CD4-positive, alpha-beta T cell (primary cell): Measurements from ENCODE around the gene ZNF396. TPM values are rescaled to one million over a fixed set of nuclear protein-coding genes. Genes with fewer than 3 reads are reported as not detected.

ENCODE experiments used
- ATAC-seq: fragments of 200-7000 bp; cut with Tn5 transposase; one replicate; pipeline ENCODE4 v1.10.0; 2022; ENCODE audit warnings: mild to moderate bottlenecking; ENCODE audit not compliant: poor library complexity
- CTCF ChIA-PET: fragments of 350-600 bp; sonication (Branson Sonifier 250); formaldehyde crosslinking; loops from one replicate; lab custom pipeline; 2021; ENCODE audit warnings: antibody characterized with exemption, inconsistent platforms; lab: Charles Lee
- POLR2A ChIA-PET: fragments of 350-600 bp; sonication (Branson Sonifier 250); formaldehyde crosslinking; loops from one replicate; lab custom pipeline; 2021; ENCODE audit warnings: antibody characterized with exemption, inconsistent platforms; lab: Charles Lee
- DNase-seq, 14 experiments: peaks; one replicate each; pipeline ENCODE4 v3.0.0-alpha.2; 2013 to 2020; ENCODE audit warnings: mixed read lengths in 2 of 14
- H3K27ac ChIP-seq, 2 donors: one replicate each; pipeline versions ENCODE4 v1.5.1 to v1.7.0; 2013; ENCODE audit warnings: low read length in 2 of 2, low read depth in 1 of 2, mild to moderate bottlenecking in 1 of 2
- H3K27me3 ChIP-seq, 2 experiments: 1 replicate in 1 of 2; 2 replicates in 1 of 2; pipeline versions ENCODE4 v1.6.1 to v1.7.0; 2013; ENCODE audit warnings: low read length in 2 of 2, control low read depth in 1 of 2, mild to moderate bottlenecking in 1 of 2, moderate library complexity in 1 of 2; ENCODE audit not compliant: insufficient read depth in 2 of 2, control insufficient read depth in 1 of 2
- H3K36me3 ChIP-seq: one replicate; pipeline ENCODE4 v1.6.1; 2013; ENCODE audit warnings: low read length, control low read depth; ENCODE audit not compliant: insufficient read depth
- H3K4me1 ChIP-seq: one replicate; pipeline ENCODE4 v1.6.1; 2013; ENCODE audit warnings: low read length, control low read depth; ENCODE audit not compliant: insufficient read depth
- H3K4me3 ChIP-seq: one replicate; pipeline ENCODE4 v1.5.1; 2013; ENCODE audit warnings: mild to moderate bottlenecking, low read length, moderate library complexity
- H3K9me3 ChIP-seq, 2 experiments: 1 replicate in 1 of 2; 2 replicates in 1 of 2; pipeline versions ENCODE4 v1.6.1 to v1.7.0; 2013; ENCODE audit warnings: low read length in 2 of 2, mild to moderate bottlenecking in 2 of 2, control low read depth in 1 of 2, moderate library complexity in 1 of 2; ENCODE audit not compliant: control insufficient read depth in 1 of 2, insufficient read depth in 1 of 2
- H3K27ac Mint-ChIP-seq: one replicate; pipeline ENCODE4 v1.8.0; 2020; ENCODE audit warnings: mixed read lengths
- H3K27me3 Mint-ChIP-seq: one replicate; pipeline ENCODE4 v1.8.0; 2021; ENCODE audit warnings: mixed read lengths
- H3K36me3 Mint-ChIP-seq: one replicate; pipeline ENCODE4 v1.8.0; 2021; ENCODE audit warnings: low read depth, mixed read lengths
- H3K4me1 Mint-ChIP-seq: one replicate; pipeline ENCODE4 v1.8.0; 2021; ENCODE audit warnings: low read depth, mixed read lengths
- H3K4me3 Mint-ChIP-seq: one replicate; pipeline ENCODE4 v1.8.0; 2020; ENCODE audit warnings: mild to moderate bottlenecking, mixed read lengths
- H3K9me3 Mint-ChIP-seq: one replicate; pipeline ENCODE4 v1.8.0; 2020; ENCODE audit warnings: mixed read lengths
- CTCF ChIP-seq: fragments of 200-600 bp; IDR thresholded peaks from one replicate; pipeline ENCODE4 v1.8.0; 2022; ENCODE audit warnings: antibody characterized with exemption, mild to moderate bottlenecking
- intact Hi-C, 2 experiments: fragments of 100-400 bp; cut with DNase I in 1 of 2; cut with micrococcal nuclease in 1 of 2; formaldehyde crosslinking; loops; one replicate each; pipeline versions ENCODE4 v1.15.1 to v1.9.0; 2023 to 2025; cut with DNase I, micrococcal nuclease
- total RNA-seq, 174 experiments: library from RNA in 2 of 174; stranded (reverse) in 2 of 174; gene quantifications; one replicate each; pipeline ENCODE4 v1.2.3 and lab custom pipeline; 2021 to 2026

ZNF396 gene
- total RNA-seq, 2 experiments from 2014 or later, result 0.25 to 0.28 TPM

GRCh38 chr18:35331367-35332087 lies 45.6 kb downstream of the ZNF396 start:
- Histone ChIP-seq H3K36me3 (peaks cover 50% of the 10 kb centered on the region), H3K4me1 (no peaks in the 10 kb centered on the region), H3K4me3 (no peak overlapping the region), H3K9me3 (no peaks in the 10 kb centered on the region), H3K27ac (no peak overlapping the region), H3K27me3 (no peaks in the 10 kb centered on the region)
- H3K27me3 Mint-ChIP-seq, result no peaks in the 10 kb centered on the region
- intact Hi-C loops, result no loop called here
- H3K36me3 Mint-ChIP-seq, result no peaks in the 10 kb centered on the region
- ChIA-PET POLR2A (no interaction called here), CTCF (no interaction called here)
- no peak overlapping the region for H3K27ac Mint-ChIP-seq
- ATAC-seq (no peak), DNase-seq (no peak)
- TF ChIP-seq CTCF, result no peak
- no peaks in the 10 kb centered on the region for H3K9me3 Mint-ChIP-seq
- peaks cover 18% of the 10 kb centered on the region for H3K4me1 Mint-ChIP-seq
- H3K4me3 Mint-ChIP-seq, result no peak overlapping the region

GRCh38 chr18:35328868-35329267 lies 48.3 kb downstream of the ZNF396 start:
- peaks cover 24% of the 10 kb centered on the region for H3K36me3 ChIP-seq
- ChIA-PET CTCF (no interaction called here), POLR2A (no interaction called here)
- Mint-ChIP-seq H3K27me3 (no peaks in the 10 kb centered on the region), H3K4me1 (no peaks in the 10 kb centered on the region), H3K4me3 (no peak overlapping the region), H3K9me3 (no peaks in the 10 kb centered on the region), H3K27ac (no peak overlapping the region), H3K36me3 (no peaks in the 10 kb centered on the region)
- H3K27ac ChIP-seq, result no peak overlapping the region
- TF ChIP-seq CTCF, result no peak
- no peaks in the 10 kb centered on the region for H3K4me1 ChIP-seq
- no peaks in the 10 kb centered on the region for H3K9me3 ChIP-seq
- intact Hi-C loops, result no loop called here
- no peak overlapping the region for H3K4me3 ChIP-seq
- ATAC-seq (no peak), DNase-seq (no peak)
- H3K27me3 ChIP-seq, result no peaks in the 10 kb centered on the region

- no peak overlapping the region for H3K27ac Mint-ChIP-seq
- no peaks in the 10 kb centered on the region for H3K36me3 Mint-ChIP-seq
- intact Hi-C loops, result no loop called here
- Histone ChIP-seq H3K27me3 (no peaks in the 10 kb centered on the region), H3K4me1 (no peaks in the 10 kb centered on the region), H3K9me3 (no peaks in the 10 kb centered on the region), H3K27ac (no peak overlapping the region), H3K4me3 (no peak overlapping the region), H3K36me3 (peaks cover 4% of the 10 kb centered on the region)
- ChIA-PET POLR2A (interaction anchor here (0.6 kb wide), 1 partner anchor 299 kb away, joined by 3 read pairs; no protein-coding TSS in a partner anchor), CTCF (no interaction called here)
- H3K27me3 Mint-ChIP-seq, result no peaks in the 10 kb centered on the region
- TF ChIP-seq CTCF, result no peak
- no peak for DNase-seq
- no peak overlapping the region for H3K4me3 Mint-ChIP-seq
- H3K4me1 Mint-ChIP-seq, result no peaks in the 10 kb centered on the region
- ATAC-seq, result no peak
- no peaks in the 10 kb centered on the region for H3K9me3 Mint-ChIP-seq
Observed at GRCh38 chr18:35326695-35327387, 50.3 kb downstream of the ZNF396 start.
